Epithelial cell of proximal tubule (primary cell): ENCODE results near the gene MIA2. TPM values are rescaled to one million over a fixed set of nuclear protein-coding genes. Genes with fewer than 3 reads are reported as not detected.
"Not testable (repeated sequence)": the region's sequence is repeated elsewhere in the genome, so short reads cannot be mapped to it uniquely, and the experiment has no call there.

Experiments
- DNase-seq: peaks from one replicate; pipeline ENCODE4 v3.0.0-alpha.2; 2011; ENCODE audit warnings: low read depth
- H3K4me3 ChIP-seq: 2 replicates; pipeline ENCODE4 v1.5.1; 2011; ENCODE audit warnings: low read depth, mild to moderate bottlenecking, low read length
- total RNA-seq: library from RNA; depleted of rRNA; stranded (reverse); fragments of >200 nt; gene quantifications from 2 replicates; pipeline ENCODE4 v1.2.3, GENCODE V29; 2015
- TF ChIP-seq, protein P1 (sequence below): conservative IDR thresholded peaks from 2 replicates; pipeline ENCODE4 v1.5.1; 2012; ENCODE audit warnings: low read depth, mild to moderate bottlenecking, low read length

Gene MIA2
- total RNA-seq, 1 donor from 2014 or later: 10.4 TPM

DNA sequence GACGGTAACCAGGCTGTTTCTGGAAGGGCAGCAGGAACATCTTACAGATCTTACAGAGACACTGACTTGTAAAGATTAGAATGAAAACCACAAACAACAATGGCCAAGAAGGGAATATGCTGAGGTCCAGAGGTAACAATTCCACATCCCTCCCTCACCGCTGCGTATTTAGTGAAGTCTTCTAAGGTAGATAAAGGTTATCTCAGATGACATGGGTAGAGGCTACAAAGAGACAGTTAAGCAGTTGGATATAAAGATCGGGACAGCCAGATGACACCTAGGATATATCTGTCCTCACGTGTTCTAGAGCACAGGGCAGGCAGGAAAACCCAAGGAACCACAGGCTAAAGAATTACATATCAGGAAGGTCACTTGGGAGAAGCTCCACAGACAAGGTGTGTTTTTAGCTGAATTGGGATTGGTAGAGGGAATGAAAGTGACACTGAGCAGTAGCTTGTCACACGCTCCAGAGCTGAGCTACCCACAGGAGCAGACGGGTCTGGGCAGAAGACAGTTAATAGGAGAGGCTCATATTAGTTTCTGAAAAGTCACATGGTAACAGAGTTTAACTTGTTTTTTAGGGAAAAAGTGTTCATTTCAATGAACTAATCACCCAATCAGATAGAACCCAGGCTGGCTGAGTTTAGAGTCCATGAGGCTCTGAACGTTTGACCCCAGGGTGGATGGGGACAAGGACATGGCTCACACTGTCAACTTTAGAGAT lies 83.3 kb downstream of the MIA2 start:
- DNase-seq: no peak
- H3K4me3 ChIP-seq: no peak overlapping the region
- TF ChIP-seq, protein P1, sequence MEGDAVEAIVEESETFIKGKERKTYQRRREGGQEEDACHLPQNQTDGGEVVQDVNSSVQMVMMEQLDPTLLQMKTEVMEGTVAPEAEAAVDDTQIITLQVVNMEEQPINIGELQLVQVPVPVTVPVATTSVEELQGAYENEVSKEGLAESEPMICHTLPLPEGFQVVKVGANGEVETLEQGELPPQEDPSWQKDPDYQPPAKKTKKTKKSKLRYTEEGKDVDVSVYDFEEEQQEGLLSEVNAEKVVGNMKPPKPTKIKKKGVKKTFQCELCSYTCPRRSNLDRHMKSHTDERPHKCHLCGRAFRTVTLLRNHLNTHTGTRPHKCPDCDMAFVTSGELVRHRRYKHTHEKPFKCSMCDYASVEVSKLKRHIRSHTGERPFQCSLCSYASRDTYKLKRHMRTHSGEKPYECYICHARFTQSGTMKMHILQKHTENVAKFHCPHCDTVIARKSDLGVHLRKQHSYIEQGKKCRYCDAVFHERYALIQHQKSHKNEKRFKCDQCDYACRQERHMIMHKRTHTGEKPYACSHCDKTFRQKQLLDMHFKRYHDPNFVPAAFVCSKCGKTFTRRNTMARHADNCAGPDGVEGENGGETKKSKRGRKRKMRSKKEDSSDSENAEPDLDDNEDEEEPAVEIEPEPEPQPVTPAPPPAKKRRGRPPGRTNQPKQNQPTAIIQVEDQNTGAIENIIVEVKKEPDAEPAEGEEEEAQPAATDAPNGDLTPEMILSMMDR: no peak

DNA sequence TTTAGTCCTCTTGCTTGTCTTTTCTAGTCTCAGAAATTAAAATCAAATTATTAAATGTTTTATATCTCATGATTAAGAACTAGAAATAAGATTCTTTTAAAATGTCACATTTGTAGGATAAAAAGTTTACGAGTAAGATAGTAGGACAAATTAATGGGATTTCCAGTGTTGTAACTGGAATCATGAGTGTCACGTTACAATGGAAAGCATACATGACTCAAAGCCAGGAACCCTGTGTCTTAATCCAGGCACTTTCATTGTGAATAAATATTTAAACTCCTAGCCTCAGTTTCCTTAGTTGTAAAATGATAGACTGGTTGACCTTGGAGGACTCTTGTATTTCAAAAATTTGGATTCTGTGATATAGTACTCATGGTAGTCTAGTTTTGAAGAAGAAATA lies 84.9 kb downstream of the MIA2 start:
- no peak for DNase-seq
- no peak overlapping the region for H3K4me3 ChIP-seq
- TF ChIP-seq, protein P1: no peak

GRCh38 chr14:39319381-39319780 lies 85.7 kb downstream of the MIA2 start:
- TF ChIP-seq, protein P1: no peak
- H3K4me3 ChIP-seq: no peak overlapping the region
- DNase-seq: no peak

DNA sequence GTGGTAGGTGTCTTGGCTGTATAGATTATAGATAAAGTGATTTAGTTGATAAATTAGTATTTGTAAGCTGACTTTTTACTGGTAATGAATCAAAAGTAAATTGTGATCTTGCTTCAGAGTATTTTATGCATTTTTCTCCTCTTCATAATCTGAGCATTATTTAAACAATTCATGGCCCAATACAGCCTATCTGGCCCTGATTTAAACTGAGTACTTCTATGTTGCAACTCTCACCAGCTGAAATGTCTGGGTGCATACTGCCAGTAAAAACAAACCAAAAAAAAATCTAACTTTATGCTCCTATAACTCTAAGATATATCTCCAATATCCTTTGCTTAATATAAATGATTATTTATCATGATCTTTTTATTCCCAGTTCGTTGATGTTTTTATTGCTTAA lies 86.6 kb downstream of the MIA2 start:
- TF ChIP-seq, protein P1: no peak
- DNase-seq: no peak
- no peak overlapping the region for H3K4me3 ChIP-seq

GRCh38 chr14:39322807-39323206 lies 89.1 kb downstream of the MIA2 start:
- DNase-seq: no peak
- TF ChIP-seq, protein P1: no peak

GRCh38 chr14:39324097-39324496 lies 90.4 kb downstream of the MIA2 start:
- no peak for DNase-seq
- H3K4me3 ChIP-seq: no peak overlapping the region
- TF ChIP-seq, protein P1: no peak

More at GRCh38 chr14:39322807-39323206, 89.1 kb downstream of the MIA2 start:
- H3K4me3 ChIP-seq: no peak overlapping the region

DNA sequence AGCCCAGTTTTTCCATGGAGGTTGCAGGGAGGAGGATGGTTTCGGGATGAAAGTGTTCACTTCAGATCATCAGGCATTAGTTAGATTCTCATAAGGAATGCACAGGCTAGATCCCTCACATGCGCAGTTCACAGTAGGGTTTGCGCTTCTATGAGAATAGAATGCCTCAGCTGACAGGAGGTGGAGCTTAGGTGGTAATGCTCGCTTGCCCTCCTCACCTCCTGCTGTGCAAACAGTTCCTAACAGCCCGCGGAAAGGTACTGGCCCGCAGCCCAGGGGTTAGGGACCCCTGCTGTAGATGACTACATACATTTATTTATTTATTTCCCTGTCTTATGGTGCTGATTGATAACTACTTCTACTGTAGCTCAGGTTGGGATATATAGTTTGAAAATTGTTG lies 105.3 kb downstream of the MIA2 start:
- H3K4me3 ChIP-seq: no peak overlapping the region
- TF ChIP-seq, protein P1: no peak
- DNase-seq: no peak

- not testable (repeated sequence) for DNase-seq, H3K4me3 ChIP-seq
These were observed 107.4 kb downstream of the MIA2 start for GRCh38 chr14:39341126-39341525.
